Stimulated activated CD8-positive, alpha-beta memory T cell treated with anti-CD3 and anti-CD28 coated beads, Interleukin-7, amount 100 ng/mL, for 24 hours (primary cell): Measurements from ENCODE around the gene ANP32A.

Experiments used
- DNase-seq: peaks from one replicate; pipeline ENCODE4 v3.0.0-alpha.2; 2020; ENCODE audit warnings: low read depth

Gene ANP32A

DNA sequence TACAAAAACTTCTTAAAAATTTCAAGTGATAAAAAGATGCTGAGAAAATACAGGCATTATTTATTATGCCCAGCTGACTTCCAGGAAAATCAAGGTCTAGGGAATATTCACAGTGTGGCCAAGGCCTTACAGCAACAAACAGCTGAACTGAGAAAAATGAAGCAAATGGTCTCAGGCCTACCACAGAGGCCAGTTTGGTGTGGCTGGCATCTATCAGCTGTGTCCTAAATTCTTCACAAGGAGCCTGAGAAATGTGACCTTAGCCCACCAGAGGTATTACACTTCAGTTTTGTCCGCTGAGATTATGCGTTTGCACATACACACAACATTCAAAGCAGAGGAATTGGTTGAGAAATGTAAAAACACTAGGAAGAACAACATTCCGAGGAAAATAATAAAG lies 77.4 kb downstream of the ANP32A start:
- DNase-seq = no peak

GRCh38 chr15:68739390-68740080 lies 81.2 kb downstream of the ANP32A start:
- DNase-seq = no peak

DNA sequence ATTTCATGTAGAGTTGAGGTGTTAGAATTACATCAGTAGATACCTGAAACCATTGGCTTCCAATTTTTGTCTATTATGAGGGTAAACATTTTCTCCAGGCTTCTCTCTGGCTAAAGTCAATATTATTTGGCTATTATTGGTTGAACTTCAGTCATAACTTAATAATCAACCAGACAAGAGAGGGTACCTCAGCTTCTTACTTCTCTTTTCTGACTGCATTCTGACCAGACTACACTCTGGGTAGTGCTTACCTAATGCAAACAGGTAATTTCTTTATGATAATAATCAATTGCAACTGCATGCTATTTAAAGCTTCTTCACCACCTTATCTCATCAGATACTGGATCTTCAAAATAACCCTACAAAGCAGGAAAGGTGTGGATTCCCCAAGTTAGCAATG lies 85.1 kb downstream of the ANP32A start:
- DNase-seq = no peak

GRCh38 chr15:68734881-68735280 lies 85.8 kb downstream of the ANP32A start:
- no peak for DNase-seq

DNA sequence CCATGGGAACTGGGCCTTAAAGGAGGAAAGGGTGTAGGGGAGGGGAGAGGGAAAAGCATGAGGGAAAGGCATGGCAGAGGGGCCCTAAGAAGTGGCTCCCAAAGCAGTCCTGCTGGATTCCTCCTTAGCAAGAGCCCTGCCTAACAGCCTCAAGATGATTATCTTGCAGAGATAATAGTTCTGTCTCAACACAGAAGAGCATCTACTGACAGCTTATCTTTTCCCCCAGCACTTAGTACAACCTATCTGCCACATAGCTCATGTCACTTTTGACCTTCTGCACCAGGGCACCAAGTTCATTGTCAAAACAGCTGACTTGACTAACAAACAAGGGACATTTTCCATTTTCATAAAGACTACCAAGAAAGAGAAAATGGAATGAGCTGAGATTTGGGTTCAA lies 86.3 kb downstream of the ANP32A start:
- DNase-seq = no peak

GRCh38 chr15:68733666-68734065 lies 87.0 kb downstream of the ANP32A start:
- DNase-seq = no peak

DNA sequence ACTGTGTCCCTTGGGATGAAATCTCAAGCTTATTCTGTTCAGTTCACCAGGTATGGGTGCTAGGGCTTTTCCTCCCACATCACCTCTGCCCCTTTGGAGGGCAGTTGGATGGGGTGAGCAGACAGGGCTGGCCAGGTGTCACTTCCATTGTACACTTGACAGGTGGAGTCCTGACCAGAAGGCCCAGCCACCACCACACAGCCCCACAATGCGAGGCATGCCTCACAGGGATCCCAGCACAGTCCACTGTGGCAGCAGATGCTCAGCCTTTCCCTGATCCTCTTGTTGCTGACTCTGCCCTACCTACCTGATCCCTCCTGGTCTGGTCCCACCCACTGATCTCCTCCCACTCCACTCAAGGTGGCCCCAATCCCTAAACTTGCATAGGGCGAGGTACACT lies 88.2 kb downstream of the ANP32A start:
- DNase-seq = no peak

DNA sequence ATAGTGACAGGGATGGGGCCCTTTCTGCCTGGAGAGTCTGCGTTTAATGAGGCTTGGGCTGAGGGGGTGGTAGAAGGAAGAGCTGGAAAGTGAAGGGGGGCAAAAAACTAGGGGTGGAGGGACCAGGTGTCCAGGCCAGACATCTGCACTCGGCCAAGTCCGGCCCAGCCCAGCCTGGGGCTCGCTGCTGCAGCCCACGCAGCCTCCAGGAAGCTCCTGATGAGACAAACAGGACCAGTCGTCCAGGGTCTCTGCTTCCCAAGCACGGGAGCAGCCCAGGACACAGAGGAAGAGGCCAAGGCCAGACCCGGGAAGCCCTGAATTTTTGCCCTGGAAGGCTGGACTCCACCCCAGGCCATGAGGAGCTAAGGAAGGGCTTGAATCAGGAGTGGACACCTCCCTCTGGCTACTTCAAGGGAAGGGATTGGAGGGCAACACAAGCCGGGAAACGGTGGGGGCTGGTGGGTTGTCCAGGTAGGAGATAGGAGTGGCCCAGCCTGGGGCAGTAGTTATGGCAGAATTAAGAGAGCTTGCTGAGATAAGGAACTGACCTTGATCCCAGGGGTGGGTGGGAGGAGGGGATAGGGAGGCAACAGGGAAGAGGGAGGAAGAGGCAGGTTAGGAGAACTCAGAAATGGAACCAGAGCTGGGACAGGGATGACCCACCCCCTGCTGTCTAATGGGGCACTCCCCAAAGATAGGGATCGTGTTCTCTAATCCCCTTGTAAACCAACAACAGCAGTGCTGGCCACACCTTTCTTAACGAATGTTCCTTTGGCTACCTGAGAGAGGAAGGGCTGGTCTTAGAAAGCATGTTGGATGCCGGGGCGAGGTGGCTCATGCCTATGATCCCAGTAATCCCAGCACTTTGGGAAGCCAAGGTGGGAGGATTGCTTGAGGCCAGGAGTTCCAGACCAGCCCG lies 89.5 kb downstream of the ANP32A start:
- no peak for DNase-seq

GRCh38 chr15:68730471-68730919 lies 90.2 kb downstream of the ANP32A start:
- no peak for DNase-seq

DNA sequence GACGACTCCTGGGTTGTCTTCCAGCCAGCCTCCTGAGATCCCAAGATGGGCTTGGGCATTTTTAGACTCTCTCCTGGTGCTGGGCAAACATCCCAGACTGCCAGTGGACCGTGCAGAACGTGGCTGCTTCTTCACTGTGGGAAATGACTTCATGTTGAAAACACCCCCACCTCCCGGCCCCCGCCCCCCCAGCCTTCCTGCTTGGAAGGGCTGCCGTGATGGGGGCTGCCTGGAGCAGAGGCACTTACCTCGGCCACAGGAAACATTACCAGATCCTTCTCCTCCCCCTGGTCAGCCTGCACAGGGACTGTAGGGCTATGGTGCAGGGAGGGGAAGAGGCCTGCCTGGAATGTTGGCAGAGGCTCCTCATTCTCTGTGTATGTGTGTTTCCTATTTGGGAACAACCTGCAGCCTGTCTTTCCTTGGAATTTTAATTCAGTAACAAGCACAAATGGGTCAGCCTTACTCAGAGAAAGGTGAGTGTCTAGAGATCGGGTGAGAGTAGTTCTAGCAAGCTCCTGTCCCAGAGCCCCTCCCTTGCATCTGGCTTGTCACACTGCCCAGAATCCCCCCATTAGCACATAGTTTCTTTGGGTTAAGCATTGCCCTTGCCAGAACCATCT lies 90.8 kb downstream of the ANP32A start:
- no peak for DNase-seq
